Adrenal gland (tissue), 5 donors: Measurements from ENCODE around the gene PLEKHD1.

Experiments
- POLR2A ChIP-seq, 2 donors: fragments of 450-650 bp; IDR thresholded peaks; one replicate each; pipeline ENCODE4 v1.6.1; 2017; ENCODE audit warnings: antibody characterized with exemption in 2 of 2, mild to moderate bottlenecking in 2 of 2, moderate library complexity in 1 of 2
- TF ChIP-seq, protein P1 (sequence below), 6 experiments: fragments of 450-650 bp in 4 of 6; fragments of 200-600 bp in 2 of 6; sonication (generic) in 1 of 6; IDR thresholded peaks; 1 replicate in 5 of 6; 2 replicates in 1 of 6; pipeline versions ENCODE4 v1.5.1 to v1.8.0; 2016 to 2021; ENCODE audit warnings: antibody characterized with exemption in 6 of 6, mild to moderate bottlenecking in 2 of 6, moderate library complexity in 1 of 6
- donor health status: DM: no; HTN: no; CAD: no.

GRCh38 chr14:69519204-69520100 is 34.9 kb downstream of the PLEKHD1 start:
- TF ChIP-seq, protein P1, sequence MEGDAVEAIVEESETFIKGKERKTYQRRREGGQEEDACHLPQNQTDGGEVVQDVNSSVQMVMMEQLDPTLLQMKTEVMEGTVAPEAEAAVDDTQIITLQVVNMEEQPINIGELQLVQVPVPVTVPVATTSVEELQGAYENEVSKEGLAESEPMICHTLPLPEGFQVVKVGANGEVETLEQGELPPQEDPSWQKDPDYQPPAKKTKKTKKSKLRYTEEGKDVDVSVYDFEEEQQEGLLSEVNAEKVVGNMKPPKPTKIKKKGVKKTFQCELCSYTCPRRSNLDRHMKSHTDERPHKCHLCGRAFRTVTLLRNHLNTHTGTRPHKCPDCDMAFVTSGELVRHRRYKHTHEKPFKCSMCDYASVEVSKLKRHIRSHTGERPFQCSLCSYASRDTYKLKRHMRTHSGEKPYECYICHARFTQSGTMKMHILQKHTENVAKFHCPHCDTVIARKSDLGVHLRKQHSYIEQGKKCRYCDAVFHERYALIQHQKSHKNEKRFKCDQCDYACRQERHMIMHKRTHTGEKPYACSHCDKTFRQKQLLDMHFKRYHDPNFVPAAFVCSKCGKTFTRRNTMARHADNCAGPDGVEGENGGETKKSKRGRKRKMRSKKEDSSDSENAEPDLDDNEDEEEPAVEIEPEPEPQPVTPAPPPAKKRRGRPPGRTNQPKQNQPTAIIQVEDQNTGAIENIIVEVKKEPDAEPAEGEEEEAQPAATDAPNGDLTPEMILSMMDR (IDR thresholded peaks at IDR 0.05), result no peak
- no peak for TF ChIP-seq POLR2A (IDR thresholded peaks at IDR 0.05)
